NCI-H2196 treated with DMSO at 0.1 percent for 48 hours (cell line): ENCODE data around the gene RERE.

Source experiments
- DNase-seq: peaks from one replicate; lab custom pipeline; 2025; ENCODE audit not compliant: unreplicated experiment; lab: John Stamatoyannopoulos, UW

The RERE gene

DNA sequence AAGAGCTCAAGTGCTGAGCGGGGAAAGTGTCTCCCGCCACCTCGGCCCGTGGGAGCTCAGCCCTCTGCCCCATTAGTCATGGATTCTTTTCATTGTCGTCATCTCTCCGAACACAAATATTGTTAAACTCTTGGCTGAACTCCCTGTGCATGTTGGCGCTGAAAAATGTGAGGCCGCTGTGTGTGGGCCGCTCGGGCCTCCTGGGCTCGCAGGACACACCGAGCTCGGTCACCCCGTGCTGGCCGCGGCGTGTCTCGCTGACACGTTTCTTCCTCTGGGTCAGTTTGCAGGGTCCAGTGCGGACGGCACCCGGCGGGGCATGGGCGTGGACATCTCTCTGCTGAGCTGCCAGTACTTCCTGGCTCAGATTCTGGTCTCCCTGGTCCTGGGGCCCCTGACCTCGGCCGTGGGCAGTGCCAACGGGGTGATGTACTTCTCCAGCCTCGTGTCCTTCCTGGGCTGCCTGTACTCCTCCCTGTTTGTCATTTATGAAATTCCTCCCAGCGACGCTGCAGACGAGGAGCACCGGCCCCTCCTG, 473.9 kb downstream of the RERE start:
- no peak for DNase-seq

DNA sequence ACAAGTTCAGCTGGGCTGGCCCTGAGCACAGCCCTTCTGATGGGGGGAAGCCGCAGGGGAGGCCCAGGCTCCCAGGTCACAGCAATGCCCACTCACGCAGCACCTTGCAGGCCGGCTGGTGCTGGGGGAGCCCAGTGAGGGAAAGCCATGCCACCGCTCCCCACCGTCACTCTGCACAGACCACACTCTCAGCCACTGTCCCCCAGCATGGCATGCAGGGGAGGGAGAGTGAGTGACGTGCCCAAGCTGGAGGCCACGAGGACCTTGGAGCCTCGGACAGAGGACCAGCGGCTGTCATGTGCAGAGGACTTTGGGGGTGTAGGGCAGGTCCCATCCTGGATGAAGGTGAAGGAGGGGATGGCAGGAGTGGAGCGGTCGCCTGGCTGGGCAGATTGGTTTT, 474.4 kb downstream of the RERE start:
- no peak for DNase-seq

DNA sequence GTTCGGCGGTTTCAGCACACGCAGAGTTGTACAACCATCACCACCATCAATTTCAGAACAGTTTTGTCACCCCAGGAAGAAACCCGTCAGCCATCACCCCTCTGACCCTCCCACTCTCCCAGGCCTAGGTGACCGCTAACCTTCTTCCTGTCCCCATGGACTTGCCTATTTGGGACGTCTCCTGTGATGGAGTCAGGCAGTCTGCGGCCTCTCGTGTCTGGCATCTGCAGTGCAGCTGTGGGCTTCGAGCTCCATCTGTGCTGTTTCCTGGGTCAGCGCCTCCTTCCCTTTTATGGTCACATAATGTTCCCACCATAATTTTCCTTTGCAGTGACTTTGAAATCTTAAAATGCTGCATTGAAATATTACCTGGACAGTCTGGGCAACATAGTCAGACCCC, 475.1 kb downstream of the RERE start:
- no peak for DNase-seq

DNA sequence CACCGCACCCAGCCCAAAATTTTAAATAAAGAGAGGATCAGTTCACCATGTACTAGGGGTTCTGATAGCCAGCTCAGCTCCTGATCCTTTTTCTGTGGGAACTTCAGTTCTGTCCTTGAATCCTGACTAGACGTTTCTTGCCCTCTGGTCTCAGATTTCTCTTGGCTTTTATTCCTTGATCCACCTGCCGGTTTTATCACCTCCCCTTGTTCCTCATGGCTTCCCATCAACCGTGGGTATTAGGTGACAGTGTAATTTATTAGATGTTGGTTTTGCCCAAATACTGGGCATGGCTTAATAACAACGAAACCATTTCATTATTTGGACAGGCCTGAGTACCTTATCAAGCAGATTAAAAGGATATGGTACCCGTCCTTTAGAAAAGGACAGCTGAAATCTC, 477.0 kb downstream of the RERE start:
- DNase-seq: peak; percentile 81

DNA sequence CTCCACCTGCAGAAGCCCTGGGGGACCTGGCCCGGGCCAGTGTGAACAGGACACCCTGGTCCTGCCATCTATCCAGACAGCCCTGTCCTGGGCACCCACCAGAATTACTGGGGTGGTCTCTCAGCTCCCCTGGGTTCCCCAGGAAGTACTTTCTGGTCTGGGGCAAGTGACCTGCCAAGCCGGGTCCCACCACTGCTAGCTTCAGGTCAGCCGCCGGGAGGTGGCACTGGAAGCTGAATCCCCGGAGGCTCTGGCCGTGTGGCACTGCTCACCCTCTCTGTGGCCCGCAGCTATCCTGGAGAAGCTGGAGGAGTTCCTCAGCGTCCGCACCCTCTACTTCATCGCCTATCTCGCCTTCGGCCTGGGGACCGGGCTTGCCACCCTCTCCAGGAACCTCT, 478.2 kb downstream of the RERE start:
- no peak for DNase-seq

DNA sequence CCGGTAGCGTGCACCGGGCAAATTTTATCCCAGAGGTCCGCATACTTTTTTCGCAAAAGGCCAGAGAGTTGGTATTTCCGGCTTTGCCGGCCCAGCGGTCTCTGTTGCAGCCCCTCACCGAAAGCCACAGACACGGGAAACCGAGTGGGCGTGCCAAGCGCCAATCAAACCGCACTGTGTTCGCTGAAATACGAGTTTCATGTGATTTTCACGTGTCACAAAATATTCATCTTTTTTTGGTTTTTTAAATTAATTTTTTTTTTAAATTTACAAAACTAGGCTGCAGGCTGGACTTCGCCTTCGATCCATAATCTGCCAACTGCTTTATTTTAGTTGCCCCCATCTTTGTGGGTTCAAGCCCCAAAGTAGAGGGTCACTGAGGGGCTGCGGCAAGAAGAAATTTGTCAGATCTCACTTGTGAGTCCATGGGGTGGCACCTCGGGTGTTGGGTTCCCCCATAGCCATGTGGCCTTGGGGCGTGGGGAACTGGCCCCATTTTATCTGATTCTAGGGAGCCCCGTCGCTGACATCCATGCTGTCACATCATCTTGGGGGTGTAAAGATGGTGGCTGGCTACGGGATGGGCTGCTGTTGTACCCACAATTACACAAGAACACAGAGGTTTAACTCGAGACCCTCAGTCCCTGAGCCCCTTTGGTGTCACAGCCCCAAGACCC, 478.8 kb downstream of the RERE start:
- no peak for DNase-seq

DNA sequence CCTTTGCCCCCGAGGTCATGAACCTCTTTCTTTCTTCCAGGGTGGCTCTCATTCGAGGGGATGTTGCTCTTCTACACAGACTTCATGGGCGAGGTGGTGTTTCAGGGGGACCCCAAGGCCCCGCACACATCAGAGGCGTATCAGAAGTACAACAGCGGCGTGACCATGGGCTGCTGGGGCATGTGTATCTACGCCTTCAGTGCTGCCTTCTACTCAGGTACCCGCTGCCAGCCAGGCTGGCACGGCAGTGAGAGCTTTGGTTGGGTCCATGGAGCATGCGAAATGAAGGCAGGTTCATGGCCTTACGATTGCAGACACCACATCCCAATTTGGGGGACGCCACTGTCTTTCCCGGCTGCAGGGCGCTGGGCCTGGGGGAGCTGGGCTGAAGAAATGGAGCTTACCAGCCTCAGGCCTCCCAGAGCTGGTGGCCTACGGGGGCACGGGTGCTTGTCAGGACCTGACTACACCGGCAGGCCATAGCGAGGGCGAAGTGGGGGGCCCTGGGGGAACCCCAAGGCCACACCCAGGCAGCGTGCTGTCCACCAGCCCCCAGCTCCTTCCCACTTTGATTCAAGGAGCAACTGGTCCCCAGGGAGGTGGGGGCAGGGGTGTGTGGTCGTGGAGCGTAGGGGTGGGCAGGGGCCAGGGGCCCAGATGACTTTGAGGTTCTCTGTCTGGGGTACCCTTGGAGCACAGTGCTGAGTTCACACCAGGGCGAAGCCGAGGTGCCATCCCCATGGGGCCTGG, 479.5 kb downstream of the RERE start:
- DNase-seq: no peak

DNA sequence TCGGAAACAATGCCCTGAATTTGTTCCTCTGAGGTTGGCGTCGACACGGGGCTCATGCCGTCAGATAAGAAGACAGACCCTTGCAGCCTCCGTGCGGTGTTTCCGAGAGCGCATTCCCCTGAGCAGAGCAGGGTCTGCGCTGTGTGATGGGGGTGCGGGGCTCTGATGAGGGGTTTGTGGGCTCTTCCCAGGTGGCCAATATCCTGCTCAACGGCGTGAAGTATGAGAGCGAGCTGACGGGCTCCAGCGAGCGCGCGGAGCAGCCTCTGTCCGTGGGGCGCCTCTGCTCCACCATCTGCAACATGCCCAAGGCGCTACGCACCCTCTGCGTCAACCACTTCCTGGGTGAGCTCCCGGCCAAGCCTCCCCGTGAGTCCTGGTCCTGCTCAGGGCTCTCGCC, 482.2 kb downstream of the RERE start:
- DNase-seq: no peak

DNA sequence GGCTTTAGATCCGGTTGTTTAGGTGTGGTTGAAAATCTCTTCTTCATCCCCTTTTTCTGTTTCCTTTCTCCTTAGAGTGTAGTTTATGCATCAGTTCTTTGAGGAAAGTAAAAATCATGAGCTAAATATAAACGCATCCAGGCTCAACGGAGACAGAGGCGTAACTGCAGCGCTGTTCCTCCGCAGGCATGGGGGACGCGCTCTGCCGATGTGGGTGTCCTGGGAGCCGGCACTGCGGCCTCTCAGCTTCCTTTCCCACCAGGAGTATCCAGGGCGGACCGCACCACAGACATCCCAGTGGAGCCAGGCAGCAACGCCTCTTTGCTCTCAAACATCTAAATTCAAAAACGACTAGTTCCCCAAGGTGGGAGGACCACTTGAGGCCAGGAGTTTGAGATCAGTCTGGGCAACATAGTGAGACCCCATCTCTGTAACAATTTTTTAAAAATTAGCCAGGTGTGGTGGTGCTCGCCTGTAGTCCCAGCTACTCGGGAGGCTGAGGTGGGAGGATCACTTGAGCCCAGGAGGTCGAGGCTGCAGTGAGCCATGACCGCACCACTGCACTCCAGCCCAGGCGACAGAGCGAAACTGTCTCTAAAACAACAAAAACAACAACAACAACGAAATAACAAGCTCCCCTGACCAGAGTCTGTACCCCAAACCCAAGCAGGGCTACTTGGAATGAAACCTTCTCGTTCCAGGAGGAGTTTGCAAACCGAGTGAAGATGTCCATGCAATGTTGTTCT, 483.2 kb downstream of the RERE start:
- DNase-seq: no peak

DNA sequence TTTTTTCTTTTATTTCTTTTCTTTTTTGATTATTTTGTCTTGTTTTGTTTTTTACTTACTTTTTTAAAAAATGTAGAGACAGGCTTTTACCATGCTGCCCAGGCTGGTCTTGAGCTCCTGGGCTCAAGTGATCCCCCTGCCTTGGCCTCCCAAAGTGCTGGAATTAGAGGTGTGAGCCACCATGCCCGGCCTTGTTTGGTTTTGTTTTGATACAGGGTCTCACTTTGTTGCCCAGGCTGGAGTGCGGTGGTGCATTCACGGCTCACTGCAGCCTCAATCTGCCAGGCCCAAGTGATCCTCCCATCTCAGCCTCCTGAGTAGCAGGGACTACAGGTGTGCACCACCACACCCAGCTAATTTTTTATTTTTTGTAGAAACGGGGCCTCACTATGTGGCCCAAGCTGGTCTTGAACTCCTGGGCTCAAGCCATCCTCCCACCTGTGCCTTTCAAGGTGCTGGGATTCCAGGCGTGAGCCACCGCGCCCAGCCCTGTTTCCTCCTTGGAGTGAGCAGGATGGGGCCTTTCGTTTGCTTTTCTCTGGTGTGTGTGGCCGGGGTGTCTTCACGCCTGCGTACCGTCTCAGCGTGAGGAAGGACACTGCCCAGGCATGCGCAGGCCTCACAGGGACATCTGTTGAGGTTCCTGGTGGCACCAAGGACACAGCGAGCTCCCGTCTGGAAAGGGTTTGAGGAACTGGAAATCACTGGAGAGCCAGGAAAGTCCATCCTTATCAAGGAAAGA, 484.0 kb downstream of the RERE start:
- DNase-seq: no peak

DNA sequence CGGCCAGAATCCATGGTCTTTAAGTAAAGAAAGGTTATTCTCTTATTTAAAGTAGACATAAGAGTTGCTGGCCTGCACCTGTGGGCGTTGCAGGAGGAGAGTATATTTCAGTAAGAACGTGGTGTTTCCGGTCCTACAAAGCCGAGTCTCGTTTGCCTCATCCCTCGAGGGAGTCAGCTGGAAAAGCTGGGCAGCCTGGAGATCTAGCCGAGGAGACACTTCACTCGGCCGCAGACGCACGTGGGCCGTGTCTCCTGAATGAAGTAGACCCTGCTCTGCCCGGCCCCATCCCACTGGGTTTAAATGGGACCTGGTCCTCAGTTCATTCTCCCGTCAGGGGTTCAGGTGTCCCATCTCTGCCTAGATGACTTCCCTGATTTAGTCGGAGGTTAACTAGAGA, 484.6 kb downstream of the RERE start:
- no peak for DNase-seq

DNA sequence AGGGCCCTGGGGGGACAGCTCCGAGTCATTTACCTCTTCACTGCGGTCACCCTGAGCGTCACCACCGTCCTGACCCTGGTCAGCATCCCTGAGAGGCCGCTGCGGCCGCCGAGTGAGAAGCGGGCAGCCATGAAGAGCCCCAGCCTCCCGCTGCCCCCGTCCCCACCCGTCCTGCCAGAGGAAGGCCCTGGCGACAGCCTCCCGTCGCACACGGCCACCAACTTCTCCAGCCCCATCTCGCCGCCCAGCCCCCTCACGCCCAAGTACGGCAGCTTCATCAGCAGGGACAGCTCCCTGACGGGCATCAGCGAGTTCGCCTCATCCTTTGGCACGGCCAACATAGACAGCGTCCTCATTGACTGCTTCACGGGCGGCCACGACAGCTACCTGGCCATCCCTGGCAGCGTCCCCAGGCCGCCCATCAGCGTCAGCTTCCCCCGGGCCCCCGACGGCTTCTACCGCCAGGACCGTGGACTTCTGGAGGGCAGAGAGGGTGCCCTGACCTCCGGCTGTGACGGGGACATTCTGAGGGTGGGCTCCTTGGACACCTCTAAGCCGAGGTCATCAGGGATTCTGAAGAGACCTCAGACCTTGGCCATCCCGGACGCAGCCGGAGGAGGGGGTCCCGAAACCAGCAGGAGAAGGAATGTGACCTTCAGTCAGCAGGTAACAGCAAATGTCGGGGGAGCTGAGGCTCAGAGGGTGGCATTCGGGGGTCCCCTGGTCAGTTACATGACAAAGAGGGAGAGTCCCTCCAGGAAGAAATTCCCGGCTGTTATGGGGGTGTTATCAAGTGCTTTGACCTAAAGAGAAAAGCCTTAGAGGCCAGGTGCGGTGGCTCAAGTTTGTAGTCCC, 486.9 kb downstream of the RERE start:
- DNase-seq: no peak

DNA sequence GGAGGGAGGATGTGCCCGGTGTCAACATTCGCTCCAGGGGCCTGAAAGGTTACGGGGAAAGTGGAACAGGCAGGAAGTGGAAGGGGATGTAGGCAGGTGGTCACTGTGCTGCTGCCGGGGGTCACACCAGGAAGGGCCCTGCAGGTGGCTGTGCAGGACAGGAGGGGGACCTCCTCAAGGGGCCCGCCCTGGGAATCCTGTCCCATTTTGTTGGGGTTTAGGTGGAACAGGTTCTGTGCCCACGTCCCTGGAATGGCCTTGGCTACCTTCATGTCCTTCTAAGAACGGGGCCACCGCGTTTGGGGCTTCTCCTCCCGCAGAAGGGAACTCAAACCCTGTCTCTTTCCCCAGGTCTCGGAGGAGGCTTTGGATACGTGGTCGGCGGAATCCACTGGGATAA, 487.6 kb downstream of the RERE start:
- no peak for DNase-seq

DNA sequence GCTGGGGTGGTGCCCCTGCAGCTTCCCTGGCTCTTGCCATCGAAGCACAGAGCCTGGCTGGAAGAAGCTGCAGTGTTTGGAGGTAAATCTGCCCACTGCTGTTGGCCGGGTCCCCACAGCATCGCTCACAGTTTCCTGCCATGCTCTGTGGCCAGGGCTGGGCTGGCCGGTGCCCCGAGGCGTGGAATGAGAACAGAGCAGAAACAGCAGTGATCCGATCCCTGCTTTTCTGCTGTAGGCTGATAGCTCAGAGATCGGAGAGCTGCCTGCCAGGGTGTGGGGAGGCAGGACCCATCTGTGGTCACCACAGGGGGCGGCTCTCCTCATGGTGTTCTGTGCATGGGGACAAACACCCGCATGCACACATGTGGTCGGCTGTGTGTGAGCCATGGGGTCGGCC, 488.0 kb downstream of the RERE start:
- no peak for DNase-seq

DNA sequence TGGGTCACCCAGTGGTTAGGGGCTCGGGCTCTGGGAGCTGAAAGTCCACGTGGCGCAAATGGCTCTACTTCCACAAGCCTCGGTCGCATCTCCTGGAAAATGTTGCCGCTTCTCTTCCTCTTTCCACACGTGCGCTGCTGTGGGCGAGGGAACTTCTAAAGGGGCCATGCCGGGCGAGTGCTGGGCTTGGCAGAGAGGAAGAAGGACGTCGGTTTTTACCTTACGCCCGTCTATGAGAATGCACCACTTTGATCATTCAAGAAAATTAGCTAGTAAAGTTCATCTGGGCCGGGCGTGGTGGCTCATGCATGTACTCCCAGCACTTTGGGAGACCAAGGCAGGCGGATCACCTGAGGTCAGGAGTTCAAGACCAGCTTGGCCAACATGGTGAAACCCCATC, 489.2 kb downstream of the RERE start:
- no peak for DNase-seq

DNA sequence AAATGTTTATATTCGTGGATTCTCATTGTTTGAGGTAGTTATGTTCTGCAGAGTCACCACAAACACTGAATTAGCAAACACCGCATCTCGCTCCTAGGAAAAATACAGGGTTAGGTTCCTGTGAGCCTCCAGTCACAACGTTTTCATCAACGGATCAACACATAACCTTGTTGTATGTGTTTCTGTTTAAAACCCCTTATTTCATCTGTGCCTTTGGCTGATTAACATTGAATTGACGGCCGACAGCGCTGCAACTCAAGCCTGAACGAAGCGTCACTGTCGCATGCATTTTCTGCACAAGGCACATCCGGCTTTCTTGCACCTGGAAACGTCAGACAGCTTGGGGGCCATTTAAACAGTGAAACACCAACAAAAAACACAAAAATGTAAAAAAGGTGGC, 491.2 kb downstream of the RERE start:
- no peak for DNase-seq

DNA sequence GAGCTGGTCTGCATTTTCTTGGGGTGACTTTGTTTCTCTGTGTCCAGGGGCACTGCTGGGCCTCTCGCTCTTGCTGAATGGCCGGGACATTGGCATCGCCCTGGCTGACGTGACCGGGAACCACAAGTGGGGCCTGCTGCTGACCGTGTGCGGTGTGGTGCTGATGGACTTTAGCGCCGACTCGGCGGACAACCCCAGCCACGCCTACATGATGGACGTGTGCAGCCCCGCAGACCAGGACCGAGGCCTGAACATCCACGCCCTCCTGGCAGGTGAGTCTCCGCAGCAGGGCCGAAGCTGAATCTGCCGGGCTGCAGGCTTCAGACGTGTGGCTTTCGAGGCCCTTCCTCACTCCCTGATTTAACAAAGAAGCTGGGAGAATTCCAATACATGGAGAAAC, 491.7 kb downstream of the RERE start:
- DNase-seq: no peak

DNA sequence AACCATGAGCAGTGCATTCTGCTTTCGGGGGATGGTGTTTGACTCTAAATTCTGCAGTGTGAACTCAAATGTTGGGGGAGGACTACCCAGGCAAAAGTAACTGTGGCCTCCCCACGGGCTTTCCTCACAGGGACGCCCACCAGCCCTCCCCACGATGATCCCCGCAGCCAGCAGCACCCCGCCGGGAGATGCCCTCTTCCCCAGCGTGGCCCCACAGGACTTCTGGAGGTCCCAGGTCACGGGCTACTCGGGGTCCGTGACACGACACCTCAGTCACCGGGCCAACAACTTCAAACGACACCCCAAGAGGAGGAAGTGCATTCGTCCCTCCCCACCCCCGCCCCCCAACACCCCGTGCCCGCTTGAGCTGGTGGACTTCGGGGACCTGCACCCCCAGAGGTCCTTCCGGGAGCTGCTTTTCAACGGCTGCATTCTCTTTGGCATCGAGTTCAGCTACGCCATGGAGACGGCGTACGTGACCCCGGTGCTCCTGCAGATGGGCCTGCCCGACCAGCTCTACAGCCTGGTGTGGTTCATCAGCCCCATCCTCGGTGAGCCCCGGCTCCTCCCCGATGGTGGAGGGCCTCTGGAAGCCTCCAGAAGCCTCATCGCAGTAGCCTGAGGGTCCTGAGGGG, 493.1 kb downstream of the RERE start:
- DNase-seq: no peak

DNA sequence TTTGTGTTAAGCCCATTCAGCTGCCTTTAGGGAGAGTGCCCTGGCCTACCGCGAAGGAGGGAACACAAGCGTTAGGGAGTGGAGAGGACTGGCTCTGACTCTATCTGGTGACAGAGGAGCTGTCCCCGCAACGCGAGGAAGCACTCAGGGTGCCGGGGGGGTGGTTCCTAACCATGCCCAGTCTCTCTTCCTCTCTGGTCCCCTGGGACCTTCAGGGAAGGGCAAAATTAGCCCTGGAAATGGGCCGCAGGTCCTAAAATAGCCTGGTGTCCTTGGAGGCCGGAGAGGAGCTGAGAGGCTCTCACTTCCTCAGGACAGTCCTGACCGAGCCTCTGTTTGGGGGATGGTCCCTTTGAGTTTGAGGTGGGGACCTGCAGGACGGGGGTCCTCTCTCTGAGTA, 493.7 kb downstream of the RERE start:
- DNase-seq: no peak

DNA sequence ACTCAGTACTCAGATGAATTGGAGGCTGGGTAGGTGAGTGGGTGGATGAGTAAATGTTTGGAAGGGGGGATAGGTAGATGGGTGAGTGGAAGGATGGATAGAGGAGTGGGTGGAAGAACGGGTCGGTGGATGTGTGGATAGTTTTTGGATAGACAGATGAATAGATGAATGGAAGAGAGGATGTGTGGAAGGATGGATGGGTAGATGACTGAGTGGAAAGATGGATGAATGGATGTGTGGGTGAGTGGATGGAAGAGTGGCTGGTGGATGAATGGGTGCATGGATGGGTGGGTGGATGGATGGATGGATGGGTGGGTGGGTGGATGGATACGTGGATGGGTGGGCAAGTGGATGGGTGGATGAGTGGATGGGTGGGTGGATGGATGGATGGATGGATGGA, 495.8 kb downstream of the RERE start:
- DNase-seq: no peak
